Right ventricle myocardium superior (tissue), 1 donor: Measurements from ENCODE around the gene CCDC28A. TPM values are rescaled to one million over a fixed set of nuclear protein-coding genes. Genes with fewer than 3 reads are reported as not detected.

Experiments
- ATAC-seq: fragments of 200-7000 bp; cut with Tn5 transposase; one replicate; pipeline ENCODE4 v1.9.1; 2020; ENCODE audit warnings: mild to moderate bottlenecking; ENCODE audit not compliant: poor library complexity
- DNase-seq: peaks from one replicate; pipeline ENCODE4 v3.0.0-alpha.2; 2020
- intact Hi-C: fragments of 100-400 bp; cut with DNase I; formaldehyde crosslinking; loops from one replicate; pipeline ENCODE4 v1.11.2; 2022
- total RNA-seq: library from RNA; stranded (reverse); fragmentation: NEBNext Ultra II Directional; extraction: Animal tissue kit (Norgen Biotek cat#: 25700); gene quantifications from one replicate; pipeline ENCODE4 v1.2.1, GENCODE V29; 2021
- donor health status: DM: no; HTN: yes; CAD: no; lungs with severe emphysema.

CCDC28A gene
- total RNA-seq, 1 donor from 2014 or later: 6.8 TPM

DNA sequence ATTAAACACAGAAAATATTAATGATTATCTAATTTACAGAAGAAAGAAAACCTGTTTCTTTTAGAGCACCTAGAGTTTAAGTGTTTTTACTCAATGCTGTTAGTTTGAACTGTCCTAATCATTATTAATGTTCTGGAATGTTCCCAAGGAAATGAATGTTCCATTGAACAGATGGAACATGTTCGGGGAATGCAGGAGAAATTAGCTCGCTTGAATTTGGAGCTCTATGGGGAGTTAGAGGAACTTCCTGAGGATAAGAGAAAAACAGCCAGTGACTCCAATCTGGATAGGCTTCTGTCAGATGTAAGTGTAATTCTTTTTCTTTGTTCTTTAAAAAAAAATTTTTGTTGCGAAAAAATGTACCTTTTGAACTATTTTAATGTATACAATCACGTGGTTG is 11.5 kb downstream of the CCDC28A start:
- intact Hi-C loops: no loop called here
- ATAC-seq (peak; percentile 78), DNase-seq (no peak)

DNA sequence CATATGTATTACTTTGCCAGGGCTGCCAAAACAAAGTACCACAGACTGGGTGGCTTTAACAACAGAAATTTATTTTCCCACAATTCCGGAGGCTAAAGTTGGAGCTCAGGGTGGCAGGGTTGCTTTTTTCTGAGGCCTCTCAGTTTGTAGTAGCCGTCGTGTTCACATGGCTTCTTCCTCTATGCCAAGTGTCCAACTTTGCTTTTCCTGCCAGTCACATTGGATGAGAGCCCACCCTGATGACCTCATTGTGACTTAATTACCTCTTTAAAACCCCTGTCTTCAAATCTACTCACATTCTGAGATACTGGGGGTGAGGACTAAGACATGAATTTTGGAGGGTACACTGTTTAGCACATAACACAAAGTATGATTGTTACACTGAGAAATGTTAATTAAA is 12.4 kb downstream of the CCDC28A start:
- intact Hi-C loops: no loop called here
- DNase-seq (no peak), ATAC-seq (peak; percentile 62)

DNA sequence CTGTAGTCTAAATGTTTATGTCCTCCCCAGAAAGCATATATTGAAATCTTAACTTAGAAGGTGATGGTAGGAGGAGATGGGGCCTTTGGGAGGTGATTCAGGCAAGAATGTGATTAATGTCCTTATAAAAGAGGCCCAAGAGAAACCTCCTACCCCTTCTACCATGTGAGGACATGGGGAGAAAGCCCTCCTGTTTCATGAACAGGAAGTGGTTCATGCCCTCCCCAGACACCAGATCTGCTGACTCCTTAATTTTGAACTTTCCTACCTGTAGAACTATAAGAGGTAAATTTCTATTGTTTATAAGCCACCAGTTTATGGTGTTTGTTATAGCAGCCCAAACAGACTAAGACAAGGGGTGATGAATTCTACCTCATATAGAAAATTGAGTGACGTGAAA is 13.6 kb downstream of the CCDC28A start:
- intact Hi-C loops: no loop called here
- no peak for DNase-seq
- ATAC-seq: no peak

DNA sequence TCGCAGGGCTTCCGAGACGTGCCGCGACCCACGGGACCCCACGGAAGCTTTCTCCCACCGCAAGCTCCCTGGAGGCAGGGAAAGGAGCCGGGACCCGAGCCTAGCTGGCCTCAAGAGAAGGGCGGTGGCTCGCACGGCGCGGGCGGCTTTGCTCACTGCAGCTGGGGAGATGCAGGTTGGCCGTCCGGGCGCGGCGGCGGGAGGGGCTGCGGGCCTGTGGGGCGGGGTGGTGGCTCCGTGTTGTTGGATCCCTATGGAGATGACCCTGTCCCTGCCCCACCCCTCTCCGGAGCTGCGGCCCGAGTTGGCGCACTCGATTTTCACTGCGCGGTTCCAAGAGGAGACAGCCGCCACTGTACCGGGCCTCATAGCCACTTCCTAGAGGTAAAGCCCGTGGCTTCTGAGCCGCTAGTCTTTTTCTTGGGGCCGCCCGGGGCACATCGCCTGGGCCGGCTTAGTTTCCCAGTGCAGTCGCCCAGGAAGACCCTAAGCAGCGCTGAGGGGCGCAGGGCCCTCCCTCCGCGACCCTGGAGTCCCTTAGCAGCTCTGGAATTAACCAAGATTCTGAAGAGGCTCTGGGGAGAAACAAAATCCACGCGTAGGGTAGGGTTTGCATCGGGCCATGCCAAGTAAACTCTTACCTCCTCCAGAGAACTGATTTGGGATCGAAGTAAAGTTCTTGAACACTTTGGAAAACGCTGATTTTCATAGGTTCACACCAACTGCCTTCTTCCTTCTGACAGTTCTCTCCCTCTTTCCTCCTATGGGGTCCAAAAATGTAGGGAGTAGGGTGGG is 22.4 kb downstream of the CCDC28A start, which contains the start of gene ECT2L:
ECT2L (plus strand) TSS at position 279 of the 795 bp plus-strand sequence. CDS start 17,188 bp downstream, outside the sequence.
- ATAC-seq (peak; percentile 96), DNase-seq (peak; percentile 90)
- intact Hi-C loops: no loop called here

DNA sequence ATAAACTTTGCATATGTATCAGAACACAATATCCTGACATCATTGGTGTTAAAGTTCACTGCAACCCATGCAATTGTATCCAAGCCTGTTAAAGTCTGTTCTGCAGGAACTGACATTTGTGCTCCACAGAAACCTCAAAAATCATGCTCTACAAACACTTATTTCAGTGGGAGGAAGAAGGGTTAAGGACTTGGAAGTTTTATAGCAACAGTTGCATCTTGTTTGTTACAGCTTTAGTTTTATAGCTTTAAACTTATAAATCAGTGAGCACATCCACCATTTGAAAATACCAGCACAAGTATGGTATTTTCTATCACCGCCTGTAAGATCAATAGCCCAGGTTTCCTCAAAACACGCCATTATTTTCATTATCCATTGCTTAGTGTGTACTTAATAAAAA is 23.2 kb downstream of the CCDC28A start:
- no peak for ATAC-seq
- intact Hi-C loops: no loop called here
- DNase-seq: no peak

DNA sequence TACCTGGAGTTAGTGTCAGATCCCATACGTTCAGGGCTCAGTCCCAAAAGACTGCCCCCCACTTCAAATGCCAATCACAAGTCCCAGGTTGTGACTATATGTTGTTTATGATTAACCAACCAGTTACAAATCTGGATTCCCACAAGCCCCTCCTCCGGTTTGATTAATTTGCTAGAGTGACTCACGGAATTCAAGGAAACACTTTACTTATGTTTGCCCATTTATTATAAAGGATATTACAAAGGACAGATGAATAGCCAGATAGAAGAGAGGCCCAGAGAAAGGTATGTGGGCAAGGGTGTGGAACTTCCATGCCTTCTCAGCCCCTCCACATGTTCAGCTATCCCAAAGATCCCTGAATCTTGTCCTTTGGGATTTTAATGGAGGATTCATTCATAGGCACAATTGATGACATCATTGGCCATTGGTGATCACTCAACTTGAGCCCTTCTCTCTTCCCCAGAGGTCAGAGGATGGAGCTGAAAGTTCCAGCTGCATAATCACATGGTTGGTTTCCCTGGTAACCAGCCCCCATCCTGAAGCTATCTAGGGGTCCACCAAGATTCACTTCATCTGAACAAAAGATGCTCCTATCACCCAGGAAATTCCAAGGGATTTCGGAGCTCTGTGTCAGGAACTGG is 24.4 kb downstream of the CCDC28A start:
- DNase-seq (no peak), ATAC-seq (no peak)
- intact Hi-C loops: no loop called here

DNA sequence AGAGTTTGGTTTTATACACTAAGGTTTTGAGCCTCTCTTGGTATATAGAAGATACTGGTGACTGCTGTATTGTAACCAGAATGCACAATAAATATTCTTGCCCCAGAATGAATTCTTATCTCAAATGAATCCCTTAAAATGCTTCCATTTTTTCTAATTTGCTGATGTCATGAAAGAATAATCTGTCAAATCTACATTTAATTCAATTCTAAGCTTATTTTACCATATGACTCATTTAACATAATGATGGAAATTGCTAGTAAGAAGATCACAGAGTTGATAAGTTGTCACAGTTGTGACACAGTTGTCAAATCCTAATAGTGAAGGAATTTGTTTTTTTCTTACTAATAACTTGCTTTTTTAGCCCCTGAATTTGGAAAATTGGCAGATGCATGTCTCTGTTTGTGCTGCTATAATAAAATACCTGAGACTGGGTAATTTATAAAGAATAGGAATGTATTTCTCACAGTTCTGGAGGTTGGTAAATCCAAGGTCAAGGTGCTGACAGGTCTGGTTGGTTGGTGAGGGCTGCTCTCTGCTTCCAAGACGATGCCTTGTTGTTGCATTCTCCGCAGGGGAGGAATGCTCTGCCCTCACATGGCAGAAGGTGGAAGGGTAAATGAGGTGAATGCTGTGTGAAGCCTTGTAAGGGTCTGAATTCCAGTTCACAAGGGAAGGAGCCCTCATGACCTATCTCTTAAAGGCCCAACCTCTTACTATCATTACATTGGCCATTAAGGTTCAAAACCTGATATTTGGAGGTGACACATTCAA is 27.0 kb downstream of the CCDC28A start:
- ATAC-seq: no peak
- intact Hi-C loops: no loop called here

DNA sequence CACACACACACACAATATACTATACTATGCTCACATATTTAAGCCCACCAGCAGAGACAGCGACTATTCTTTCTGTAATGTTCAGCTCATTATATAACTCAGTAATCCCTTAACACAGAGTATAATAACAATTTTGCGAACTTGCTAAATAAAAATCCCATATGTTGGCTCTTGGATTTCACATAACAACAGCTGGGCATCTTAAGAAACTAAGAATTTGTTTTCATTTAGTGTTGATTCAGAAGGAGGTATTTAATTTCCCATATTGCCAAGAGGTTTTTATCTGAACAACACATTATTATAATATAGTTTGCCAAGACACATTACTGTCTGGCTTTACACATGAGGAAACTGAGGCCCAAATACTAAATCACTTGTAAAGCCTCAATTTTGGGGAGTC is 29.8 kb downstream of the CCDC28A start:
- intact Hi-C loops: no loop called here
- no peak for ATAC-seq
- DNase-seq: no peak

More for the DNA sequence above, 27.0 kb downstream of the CCDC28A start:
- no peak for DNase-seq

DNA sequence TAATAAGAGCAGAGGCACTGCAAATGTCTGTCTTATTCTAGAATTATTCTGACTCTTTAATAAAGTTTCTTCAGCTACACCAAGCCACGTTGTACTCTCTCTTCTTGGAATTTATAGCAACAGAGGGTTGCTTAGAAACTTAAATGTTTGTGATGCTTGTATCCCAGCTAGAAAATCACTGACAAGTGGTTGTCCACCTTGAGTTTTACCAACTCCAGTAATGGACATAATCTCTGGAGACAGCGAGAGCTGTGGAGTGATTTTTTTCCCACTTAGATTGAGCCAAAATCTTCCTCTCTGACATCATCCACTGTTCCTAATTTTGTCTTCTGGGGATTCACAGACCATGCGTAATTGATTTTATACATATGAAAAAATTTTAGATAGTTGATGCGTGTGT is 30.3 kb downstream of the CCDC28A start:
- ATAC-seq (peak; percentile 67), DNase-seq (no peak)
- intact Hi-C loops: no loop called here

DNA sequence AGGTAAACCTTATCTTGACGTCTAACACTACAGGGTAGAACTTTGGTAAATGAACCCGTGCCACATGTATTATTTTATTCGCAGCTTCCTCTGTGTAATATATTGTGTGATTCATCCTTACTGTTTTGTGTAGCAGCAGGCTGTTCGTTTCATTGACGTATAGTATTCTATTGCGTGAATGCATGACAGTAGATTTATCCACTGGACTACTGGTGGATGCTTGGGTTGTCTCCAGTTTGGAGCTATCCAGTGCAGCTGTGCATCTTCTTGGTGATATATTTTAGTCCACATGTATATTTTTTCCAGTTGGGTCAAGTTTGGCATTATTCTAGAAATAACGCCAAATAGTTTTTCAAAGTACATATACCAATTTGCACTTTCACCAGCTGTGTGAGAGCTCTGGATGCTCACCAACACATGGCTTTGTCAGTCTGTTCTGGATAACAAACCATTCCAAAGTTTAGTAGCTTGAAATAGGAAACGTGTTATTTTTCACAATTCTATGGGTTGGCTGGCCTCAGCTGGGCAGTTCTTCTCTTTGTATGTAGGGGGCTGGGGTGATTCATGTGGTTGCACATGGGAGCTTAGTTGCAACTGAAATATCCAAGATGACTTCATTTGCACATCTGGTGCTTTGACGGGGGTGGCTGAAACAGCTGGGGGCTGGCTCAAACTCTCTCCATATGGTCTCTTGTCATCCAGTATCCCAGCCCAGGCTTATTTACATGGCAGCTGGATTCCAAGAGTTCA is 31.6 kb downstream of the CCDC28A start:
- intact Hi-C loops: no loop called here
- no peak for DNase-seq
- peak; percentile 64 for ATAC-seq

DNA sequence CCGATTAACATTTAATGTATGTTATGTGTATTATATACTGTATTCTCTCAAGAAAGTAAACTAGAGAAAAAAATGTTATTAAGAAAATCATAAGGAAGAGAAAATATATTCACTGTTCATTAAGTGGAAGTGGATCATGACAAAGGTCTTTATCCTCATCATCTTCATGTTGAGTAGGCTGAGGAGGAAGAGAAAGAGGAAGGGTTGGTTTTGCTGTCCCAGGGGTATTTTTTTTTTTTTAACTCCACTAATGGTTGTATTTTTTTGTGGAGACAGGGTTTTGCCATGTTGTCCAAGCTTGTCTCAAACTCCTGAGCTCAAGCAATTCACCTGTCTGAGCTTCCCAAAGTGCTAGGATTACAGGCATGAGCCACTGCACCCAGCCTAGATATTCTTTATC is 33.3 kb downstream of the CCDC28A start:
- no peak for ATAC-seq
- intact Hi-C loops: no loop called here
- no peak for DNase-seq

DNA sequence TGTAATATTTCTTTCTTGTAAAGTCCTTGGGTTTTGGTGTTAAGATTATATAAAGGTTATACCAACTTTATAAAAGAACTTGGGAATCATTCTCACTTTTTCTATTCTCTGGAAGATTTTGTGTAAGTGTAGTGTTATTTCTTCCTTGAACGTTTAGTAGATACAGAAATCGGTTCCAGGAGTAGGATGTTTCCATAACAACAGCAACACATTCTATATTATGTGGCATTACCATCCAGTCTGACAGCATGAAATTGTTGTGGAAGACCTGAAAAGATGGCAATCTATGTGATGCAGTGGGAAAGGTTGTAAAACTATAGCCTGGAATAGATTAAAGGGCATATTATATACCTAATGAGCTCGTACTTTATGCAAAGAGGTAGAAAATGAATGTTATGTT is 36.1 kb downstream of the CCDC28A start:
- intact Hi-C loops: loop anchor here (5.0 to 10.0 kb wide), 2 partner anchors 178 to 545 kb away; partner anchors contain the start of gene REPS1
- ATAC-seq: no peak

DNA sequence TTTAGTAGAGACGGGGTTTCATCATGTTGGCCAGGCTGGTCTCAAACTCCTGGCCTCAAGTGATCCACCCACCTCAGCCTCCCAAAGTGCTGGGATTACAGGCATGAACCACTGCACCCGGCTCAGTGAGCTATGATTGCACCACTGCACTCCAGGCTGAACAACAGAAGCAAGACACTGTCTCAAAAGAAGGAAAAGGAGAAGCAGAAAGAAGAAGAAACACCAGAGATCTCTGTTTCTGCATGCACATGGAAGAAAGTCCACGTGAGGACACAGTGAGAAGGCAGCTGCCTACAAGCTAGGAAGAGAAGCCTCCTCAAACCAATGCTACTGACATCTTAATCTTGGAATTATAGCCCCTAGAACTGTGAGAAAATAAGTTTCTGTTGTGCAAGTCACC is 38.3 kb downstream of the CCDC28A start:
- no peak for DNase-seq
- no peak for ATAC-seq
- intact Hi-C loops: loop anchor here (5.0 to 10.0 kb wide), 2 partner anchors 175 to 543 kb away; partner anchors contain the start of gene REPS1

More for the DNA sequence above, 36.1 kb downstream of the CCDC28A start:
- no peak for DNase-seq

DNA sequence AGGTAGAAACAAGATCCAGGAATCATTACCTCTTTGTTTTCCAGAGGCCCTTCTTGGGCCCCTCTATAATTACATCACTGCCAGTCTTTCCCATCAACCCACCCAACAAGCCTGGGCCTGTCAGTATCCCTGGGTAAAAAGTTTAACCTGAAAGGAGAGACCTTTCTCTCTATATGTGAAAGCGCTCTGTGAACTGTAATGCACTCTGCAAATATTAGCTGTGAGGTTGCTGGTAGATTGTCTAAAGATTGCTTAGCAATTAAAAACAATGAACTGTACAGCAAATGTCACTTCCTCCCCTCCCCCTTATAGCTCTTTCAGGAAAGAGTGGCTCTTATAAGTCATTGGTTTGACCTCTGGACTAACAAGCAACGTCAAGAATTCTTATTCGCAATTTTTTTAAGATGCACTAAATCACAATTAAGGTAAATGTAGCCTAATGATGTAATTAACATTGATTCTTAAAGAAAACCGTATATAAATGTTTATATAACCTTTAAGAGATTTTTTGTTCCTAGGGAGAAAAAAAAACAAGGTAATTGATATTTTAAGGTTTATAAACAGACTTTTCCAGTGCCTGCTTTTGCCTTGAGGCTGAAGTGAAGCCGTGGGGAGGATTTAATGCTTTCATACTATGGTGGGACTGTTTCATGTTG is 40.7 kb downstream of the CCDC28A start:
- DNase-seq (no peak), ATAC-seq (no peak)
- intact Hi-C loops: loop anchor here (5.0 to 10.0 kb wide), 2 partner anchors 173 to 540 kb away; partner anchors contain the start of gene REPS1

DNA sequence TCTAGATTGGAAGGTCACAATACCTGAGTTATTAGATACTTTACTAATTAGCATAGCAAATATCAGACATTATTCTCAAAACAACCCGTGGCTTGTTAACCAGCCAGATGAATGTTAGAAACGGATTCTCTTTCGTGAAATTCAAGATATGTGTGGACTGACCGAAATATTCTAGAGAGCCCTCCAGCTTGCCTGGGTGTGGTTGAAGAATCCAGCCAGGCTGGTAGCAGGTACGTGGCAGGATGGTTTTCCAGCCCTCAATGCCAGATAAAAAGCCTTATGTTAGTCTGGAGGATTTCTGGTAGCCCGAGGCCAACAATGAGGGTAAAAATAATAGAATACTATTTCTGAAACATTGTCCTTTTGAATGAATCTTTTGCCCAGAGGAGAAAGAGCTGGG is 41.7 kb downstream of the CCDC28A start:
- ATAC-seq: no peak
- no peak for DNase-seq
- intact Hi-C loops: loop anchor here (10.0 kb wide), 1 partner anchor 540 kb away; no protein-coding TSS in a partner anchor

DNA sequence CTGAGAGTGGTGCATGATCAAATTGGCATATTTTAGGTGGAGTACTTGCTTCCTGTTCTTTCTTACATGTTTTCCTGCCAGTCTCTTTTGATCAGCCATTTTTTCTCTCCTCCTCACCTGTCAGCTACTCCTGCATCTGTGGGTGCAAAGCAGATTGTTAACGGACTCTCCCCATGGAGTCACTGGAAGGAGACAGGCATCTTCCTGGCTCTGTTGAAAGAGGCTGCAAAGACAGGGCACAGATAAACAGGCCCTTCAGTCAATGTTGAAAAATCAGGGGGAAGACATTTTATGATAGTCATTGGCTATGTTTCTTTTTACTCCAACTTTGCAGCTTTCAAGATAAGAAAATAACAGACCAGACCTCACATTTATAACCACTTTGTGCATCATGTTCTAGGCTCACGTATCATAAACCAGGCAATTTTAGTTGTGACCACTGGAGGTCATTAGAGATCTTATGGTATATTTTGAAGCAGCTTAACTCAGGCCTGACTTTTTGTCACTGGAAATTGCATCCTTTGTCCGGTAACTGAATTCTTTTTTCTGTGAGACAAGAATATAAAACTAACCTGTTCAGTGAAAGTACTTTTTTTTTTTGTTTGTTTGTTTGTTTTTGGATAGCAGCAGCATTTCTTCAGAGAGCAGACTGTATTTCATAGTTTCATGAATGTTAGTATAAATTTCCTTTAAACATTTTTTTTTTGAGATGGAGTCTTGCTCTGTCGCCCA is 42.4 kb downstream of the CCDC28A start:
- intact Hi-C loops: loop anchor here (10.0 kb wide), 1 partner anchor 539 kb away; no protein-coding TSS in a partner anchor
- ATAC-seq: peak; percentile 82
- no peak for DNase-seq

DNA sequence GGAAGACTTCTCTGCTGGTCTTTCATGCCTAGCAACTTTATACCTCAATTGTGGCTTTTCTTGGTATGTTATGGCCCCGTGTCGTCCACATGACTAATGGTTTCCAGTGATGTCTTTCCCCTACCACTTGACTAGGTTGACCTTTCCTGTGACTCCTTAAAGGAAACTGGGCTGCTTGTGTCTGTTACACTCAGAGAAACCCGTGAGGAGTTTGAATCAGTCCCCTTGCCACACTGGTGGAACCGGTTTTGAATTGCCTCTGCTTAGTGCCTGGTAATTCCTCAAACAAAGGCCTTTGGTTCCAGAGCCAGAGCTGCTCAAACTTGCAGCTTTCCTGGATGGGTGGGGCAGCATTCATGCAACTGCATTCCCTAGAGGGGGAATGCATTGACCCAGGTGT is 44.2 kb downstream of the CCDC28A start:
- ATAC-seq (peak; percentile 19), DNase-seq (no peak)
- intact Hi-C loops: loop anchor here (10.0 kb wide), 1 partner anchor 537 kb away; no protein-coding TSS in a partner anchor
